ENCODE measurements around the gene VAMP4. TPM values are rescaled to one million over a fixed set of nuclear protein-coding genes. Genes with fewer than 3 reads are reported as not detected.

Gene VAMP4
- total and polyA plus RNA-seq, 10 of the 15 experiments (the other 5 are each of a cell fraction or from before 2014, with no cell fraction given) = 0.90 to 7.9 (median 4.3) TPM

DNA sequence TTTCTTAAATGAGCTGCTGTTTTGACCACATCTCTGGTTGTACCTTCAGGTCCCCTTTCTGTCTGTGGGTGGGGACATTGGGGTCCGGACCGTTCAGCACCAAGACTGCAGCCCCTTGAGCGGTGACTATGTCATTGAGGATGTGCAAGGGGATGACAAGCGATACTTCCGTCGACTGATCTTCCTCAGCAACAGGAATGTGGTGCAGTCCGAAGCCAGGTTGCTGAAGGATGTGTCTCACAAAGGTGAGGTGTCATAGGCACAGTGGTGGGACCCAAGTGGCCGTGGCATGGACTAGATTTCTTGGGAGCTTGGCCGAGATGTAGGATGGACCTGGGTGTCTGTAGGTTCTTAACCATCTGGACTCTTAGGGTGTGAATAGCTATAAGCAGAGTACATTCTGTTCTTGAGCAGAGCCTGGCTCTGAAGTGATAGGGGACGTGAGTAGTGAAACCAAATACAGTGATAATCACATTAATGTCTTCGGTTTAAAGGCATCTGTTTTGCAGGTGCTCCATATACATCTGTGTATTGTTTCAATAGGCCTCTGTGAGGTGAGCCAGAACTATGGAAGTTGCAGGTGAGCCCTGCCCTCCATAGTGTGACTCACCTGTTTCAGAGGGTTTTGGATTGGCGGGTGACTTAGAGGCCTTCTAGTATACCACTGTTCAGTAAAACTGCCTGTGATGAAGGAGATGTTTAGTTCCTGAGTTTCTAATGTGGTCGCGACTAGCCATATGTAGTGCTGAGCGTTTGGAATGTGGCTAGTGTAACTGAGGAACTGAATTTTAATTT lies 46.0 kb upstream of the VAMP4 start (continued):
- TF ChIP-seq, protein P1, sequence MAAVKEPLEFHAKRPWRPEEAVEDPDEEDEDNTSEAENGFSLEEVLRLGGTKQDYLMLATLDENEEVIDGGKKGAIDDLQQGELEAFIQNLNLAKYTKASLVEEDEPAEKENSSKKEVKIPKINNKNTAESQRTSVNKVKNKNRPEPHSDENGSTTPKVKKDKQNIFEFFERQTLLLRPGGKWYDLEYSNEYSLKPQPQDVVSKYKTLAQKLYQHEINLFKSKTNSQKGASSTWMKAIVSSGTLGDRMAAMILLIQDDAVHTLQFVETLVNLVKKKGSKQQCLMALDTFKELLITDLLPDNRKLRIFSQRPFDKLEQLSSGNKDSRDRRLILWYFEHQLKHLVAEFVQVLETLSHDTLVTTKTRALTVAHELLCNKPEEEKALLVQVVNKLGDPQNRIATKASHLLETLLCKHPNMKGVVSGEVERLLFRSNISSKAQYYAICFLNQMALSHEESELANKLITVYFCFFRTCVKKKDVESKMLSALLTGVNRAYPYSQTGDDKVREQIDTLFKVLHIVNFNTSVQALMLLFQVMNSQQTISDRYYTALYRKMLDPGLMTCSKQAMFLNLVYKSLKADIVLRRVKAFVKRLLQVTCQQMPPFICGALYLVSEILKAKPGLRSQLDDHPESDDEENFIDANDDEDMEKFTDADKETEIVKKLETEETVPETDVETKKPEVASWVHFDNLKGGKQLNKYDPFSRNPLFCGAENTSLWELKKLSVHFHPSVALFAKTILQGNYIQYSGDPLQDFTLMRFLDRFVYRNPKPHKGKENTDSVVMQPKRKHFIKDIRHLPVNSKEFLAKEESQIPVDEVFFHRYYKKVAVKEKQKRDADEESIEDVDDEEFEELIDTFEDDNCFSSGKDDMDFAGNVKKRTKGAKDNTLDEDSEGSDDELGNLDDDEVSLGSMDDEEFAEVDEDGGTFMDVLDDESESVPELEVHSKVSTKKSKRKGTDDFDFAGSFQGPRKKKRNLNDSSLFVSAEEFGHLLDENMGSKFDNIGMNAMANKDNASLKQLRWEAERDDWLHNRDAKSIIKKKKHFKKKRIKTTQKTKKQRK (IDR thresholded peaks at IDR 0.05; ENCODE audit: low read depth, low read length) = no peak
- TF ChIP-seq PML (IDR thresholded peaks at IDR 0.05; ENCODE audit: low read length) (no peak), KLF5 (IDR thresholded peaks at IDR 0.05; ENCODE audit: partially characterized antibody) (no peak), EGR1 (IDR thresholded peaks at IDR 0.05; ENCODE audit: borderline replicate concordance in 1 of 2, low read depth in 2 of 2, low read length in 2 of 2) (no peak), YBX1 (IDR thresholded peaks at IDR 0.05) (no peak), ZNF384 (IDR thresholded peaks at IDR 0.05; ENCODE audit: borderline replicate concordance, low read depth, low read length) (no peak), SMAD5 (IDR thresholded peaks at IDR 0.05; ENCODE audit: low read depth) (no peak)

DNA sequence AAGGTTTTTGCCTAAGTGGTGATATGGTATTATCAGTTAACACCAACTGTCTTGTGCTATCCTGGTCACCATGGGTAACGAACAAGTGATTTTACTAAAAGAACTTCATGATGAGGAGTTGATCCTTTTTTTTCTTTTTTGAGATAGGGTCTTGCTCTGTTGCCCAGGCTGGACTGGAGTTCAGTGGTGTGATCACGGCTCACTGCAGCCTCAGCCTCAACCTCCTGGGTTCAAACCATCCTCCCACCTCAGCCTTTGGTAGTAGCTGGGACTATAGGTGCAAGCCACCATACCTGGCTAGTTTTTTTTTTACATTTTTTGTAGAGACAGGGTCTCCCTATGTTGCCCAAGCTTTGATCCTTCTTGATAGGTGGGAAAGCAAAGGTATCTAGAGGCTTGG lies 44.7 kb upstream of the VAMP4 start:
- in situ Hi-C loops (cut with MboI) (loop anchor here (25.0 kb wide), 1 partner anchor 651 kb away; the partner anchor contains the start of gene PIGC), intact Hi-C loops (cut with micrococcal nuclease; ENCODE audit: unreplicated experiment) (loop anchor here (10.0 kb wide), 1 partner anchor 142 kb away; no protein-coding TSS in a partner anchor)
- H3K4me2 ChIP-seq (ENCODE audit: control insufficient read depth, insufficient read depth) = no peak overlapping the region
- no peak for DNase-seq (ENCODE audit: low read depth, low spot score)
- H3K9me3 ChIP-seq (replicated peaks; ENCODE audit: control insufficient read depth, insufficient read depth, low read length) = no peaks in the 10 kb centered on the region
- H3K27ac ChIP-seq (ENCODE audit: control insufficient read depth, insufficient read depth) = no peak overlapping the region
- H3K79me2 ChIP-seq (ENCODE audit: control insufficient read depth, insufficient read depth, low read length) = peaks cover 39% of the 10 kb centered on the region
- TF ChIP-seq STAT3 (IDR thresholded peaks at IDR 0.05; ENCODE audit: low read depth, low read length) (no peak), MEF2A (IDR thresholded peaks at IDR 0.05; ENCODE audit: insufficient read depth, low read depth, low read length) (no peak), FOXM1 (IDR thresholded peaks at IDR 0.05; ENCODE audit: low read depth, low read length) (no peak), CBFB (IDR thresholded peaks at IDR 0.05; ENCODE audit: low read depth) (no peak), MTA3 (IDR thresholded peaks at IDR 0.05; ENCODE audit: borderline replicate concordance, low read length) (no peak), RFX5 (IDR thresholded peaks at IDR 0.05; ENCODE audit: low read depth, low read length) (no peak), TCF7 (IDR thresholded peaks at IDR 0.05; ENCODE audit: borderline replicate concordance) (no peak), SMC3 (IDR thresholded peaks at IDR 0.05; ENCODE audit: borderline replicate concordance, low read length) (no peak)
- TF ChIP-seq, protein P2, sequence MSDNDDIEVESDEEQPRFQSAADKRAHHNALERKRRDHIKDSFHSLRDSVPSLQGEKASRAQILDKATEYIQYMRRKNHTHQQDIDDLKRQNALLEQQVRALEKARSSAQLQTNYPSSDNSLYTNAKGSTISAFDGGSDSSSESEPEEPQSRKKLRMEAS (IDR thresholded peaks at IDR 0.05; ENCODE audit: low read depth, low read length) = no peak
- no peaks in the 10 kb centered on the region for H4K20me1 ChIP-seq (ENCODE audit: control insufficient read depth, insufficient read depth)
- POLR2A ChIA-PET = interaction anchor here (0.6 kb wide), 1 partner anchor 157 kb away, joined by 3 read pairs; no protein-coding TSS in a partner anchor
- no peaks in the 10 kb centered on the region for H3K27me3 ChIP-seq (replicated peaks in 1 of 2; ENCODE audit: control insufficient read depth in 2 of 2, insufficient read depth in 2 of 2, low read length in 1 of 2)
- no peak for ATAC-seq
- peaks cover 10% of the 10 kb centered on the region; the same call in 1 of the 2 replicates for H3K4me1 ChIP-seq (ENCODE audit: control insufficient read depth, insufficient read depth, low read length)
- H3K4me3 ChIP-seq = no peak overlapping the region
- FAIRE-seq = no peak
- peaks cover 14 to 28% of the 10 kb centered on the region in 2 experiments for H3K36me3 ChIP-seq (ENCODE audit: control insufficient read depth in 2 of 2, insufficient read depth in 2 of 2, low read length in 1 of 2)
- SMC1A ChIA-PET (ENCODE audit: uncharacterized antibody, unreplicated experiment) = interaction anchor here (3.8 kb wide), 1 partner anchor 14 kb away, joined by 11 read pairs; no protein-coding TSS in a partner anchor
- CTCF ChIA-PET = interaction anchor here (4.3 kb wide), 1 partner anchor 14 kb away, joined by 29 read pairs; no protein-coding TSS in a partner anchor
- no peak overlapping the region for H3K9ac ChIP-seq (ENCODE audit: control insufficient read depth, insufficient read depth, low read length)
- WGBS (ENCODE audit: insufficient coverage, insufficient replicate concordance, low lambda C conversion rate, missing lambda C conversion rate) = 100% methylated on average over 2 of the region's 2 CpGs
- BruUV-seq (replicated peaks) = no TSS peak
- H2AFZ ChIP-seq (ENCODE audit: control insufficient read depth, low read depth, low read length) = no peak overlapping the region
- RAD21 ChIA-PET (ENCODE audit: unreplicated experiment) = no interaction called here
